A549 (cell line): ENCODE results near the gene NUDCD3. TPM values are rescaled to one million over a fixed set of nuclear protein-coding genes. Genes with fewer than 3 reads are reported as not detected.

ENCODE experiments used
- ATAC-seq, 2 experiments: fragments of 200-7000 bp in 1 of 2; fragments of >200 bp in 1 of 2; cut with Nextera tagmentation in 1 of 2; cut with Tn5 transposase in 1 of 2; 3 replicates each; pipeline versions ENCODE4 v1.8.0 to v1.9.1; 2018 to 2020; ENCODE audit warnings: mild to moderate bottlenecking in 1 of 2, moderate library complexity in 1 of 2
- CTCF ChIA-PET: fragments of 300-600 bp; sonication (Branson Sonifier 250); formaldehyde crosslinking; extraction: SDS; loops from one replicate; lab custom pipeline; 2021; ENCODE audit warnings: antibody characterized with exemption, inconsistent platforms; lab: Yijun Ruan, JAX
- POLR2A ChIA-PET: fragments of 350-600 bp; formaldehyde crosslinking; extraction: SDS; loops from one replicate; lab custom pipeline; 2021; ENCODE audit warnings: antibody characterized with exemption, inconsistent platforms; lab: Yijun Ruan, JAX
- DNase-seq, 2 experiments: peaks; one replicate each; pipeline versions ENCODE4 v3.0.0 to v3.0.0-alpha.2; 2011 to 2016; ENCODE audit warnings: low read depth in 1 of 2, low spot score in 1 of 2
- FAIRE-seq: peaks from 2 replicates; lab custom pipeline; 2011; peaks lifted over from hg19 to GRCh38; lab: Jason Lieb, UNC
- H3K27ac ChIP-seq, 2 experiments: fragments of >200 bp; sonication (Bioruptor Twin); formaldehyde crosslinking; 3 replicates each; pipeline ENCODE4 v1.5.1; 2016 to 2017
- H3K4me1 ChIP-seq: fragments of >200 bp; sonication (Bioruptor Twin); formaldehyde crosslinking; 3 replicates; pipeline ENCODE4 v1.6.1; 2016
- H3K4me2 ChIP-seq: fragments of >200 bp; sonication (Bioruptor Twin); formaldehyde crosslinking; 3 replicates; pipeline ENCODE4 v1.6.1; 2016
- H3K4me3 ChIP-seq: fragments of >200 bp; sonication (Bioruptor Twin); formaldehyde crosslinking; 3 replicates; pipeline ENCODE4 v1.5.1; 2016
- H3K9me3 ChIP-seq: fragments of >200 bp; sonication (Bioruptor Twin); formaldehyde crosslinking; 3 replicates; pipeline ENCODE4 v1.6.1; 2016
- BCL3 ChIP-seq: fragments of >200 bp; sonication (Bioruptor Twin); formaldehyde crosslinking; IDR thresholded peaks from 3 replicates; pipeline ENCODE4 v1.6.1; 2016
- BHLHE40 ChIP-seq: IDR thresholded peaks from 2 replicates; pipeline ENCODE4 v1.6.1; 2012; ENCODE audit warnings: low read depth, low read length, inconsistent platforms
- CBX2 ChIP-seq: fragments of 200-600 bp; sonication (generic); IDR thresholded peaks from 2 replicates; pipeline ENCODE4 v1.6.1; 2016; ENCODE audit warnings: low read depth, mild to moderate bottlenecking, borderline replicate concordance
- CBX8 ChIP-seq: fragments of 200-600 bp; sonication (generic); IDR thresholded peaks from 2 replicates; pipeline ENCODE4 v1.6.1; 2016
- CHD2 ChIP-seq: fragments of 150-350 bp; IDR thresholded peaks from 2 replicates; pipeline ENCODE4 v1.6.1; 2014; ENCODE audit warnings: low read length; ENCODE audit not compliant: partially characterized antibody
- CTCF ChIP-seq: fragments of >200 bp; sonication (Bioruptor Twin); formaldehyde crosslinking; IDR thresholded peaks from 3 replicates; pipeline ENCODE4 v1.5.1; 2016
- ELK1 ChIP-seq: fragments of 150-350 bp; IDR thresholded peaks from 2 replicates; pipeline ENCODE4 v1.6.1; 2014; ENCODE audit warnings: low read depth, mild to moderate bottlenecking, low read length
- EP300 ChIP-seq, 2 experiments: fragments of >200 bp; sonication (Bioruptor Twin); formaldehyde crosslinking; IDR thresholded peaks; 2 replicates in 1 of 2; 3 replicates in 1 of 2; pipeline ENCODE4 v1.6.1; 2016 to 2017
- ESRRA ChIP-seq: fragments of 150-350 bp; IDR thresholded peaks from 2 replicates; pipeline ENCODE4 v1.6.1; 2014; ENCODE audit warnings: mild to moderate bottlenecking, low read length, borderline replicate concordance
- GATA3 ChIP-seq: IDR thresholded peaks from 2 replicates; pipeline ENCODE4 v1.6.1; 2012; ENCODE audit warnings: borderline replicate concordance
- HEYL ChIP-seq: fragments of 250-450 bp; sonication (Bioruptor Pico); IDR thresholded peaks from 2 replicates; pipeline ENCODE4 v1.8.0; 2021; ENCODE audit warnings: mild to moderate bottlenecking, moderate library complexity
- HOXA7 ChIP-seq: fragments of 250-450 bp; sonication (Bioruptor Pico); IDR thresholded peaks from 2 replicates; pipeline ENCODE4 v1.5.0; 2020; ENCODE audit warnings: mild to moderate bottlenecking, moderate library complexity
- HOXB13 ChIP-seq: fragments of 250-450 bp; sonication (Bioruptor Pico); IDR thresholded peaks from 2 replicates; pipeline ENCODE4 v1.5.0; 2020; ENCODE audit warnings: low read depth, mild to moderate bottlenecking, moderate library complexity
- JUNB ChIP-seq: fragments of >200 bp; sonication (Bioruptor Twin); formaldehyde crosslinking; IDR thresholded peaks from 2 replicates; pipeline ENCODE4 v1.6.1; 2016
- MAFK ChIP-seq: fragments of 450-650 bp; IDR thresholded peaks from 2 replicates; pipeline ENCODE4 v1.6.1; 2014; ENCODE audit not compliant: partially characterized antibody
- MYC ChIP-seq: IDR thresholded peaks from 2 replicates; pipeline ENCODE4 v1.6.1; 2012; ENCODE audit warnings: mild to moderate bottlenecking, inconsistent platforms, low read length, improper control_type of control experiment, borderline replicate concordance
- NR3C1 ChIP-seq: fragments of >200 bp; sonication (Bioruptor Twin); formaldehyde crosslinking; IDR thresholded peaks from 3 replicates; pipeline ENCODE4 v1.6.1; 2017
- PBX3 ChIP-seq: IDR thresholded peaks from 2 replicates; pipeline ENCODE4 v1.6.1; 2012
- POLR2AphosphoS2 ChIP-seq: conservative IDR thresholded peaks from 2 replicates; pipeline ENCODE4 v1.6.1; 2012; ENCODE audit warnings: low read length, improper control_type of control experiment, inconsistent platforms
- RAD21 ChIP-seq, 2 experiments: fragments of >200 bp in 1 of 2; sonication (Bioruptor Twin) in 1 of 2; formaldehyde crosslinking in 1 of 2; IDR thresholded peaks in 1 of 2; conservative IDR thresholded peaks in 1 of 2; 2 replicates in 1 of 2; 3 replicates in 1 of 2; pipeline ENCODE4 v1.6.1; 2012 to 2018; ENCODE audit warnings: inconsistent platforms in 1 of 2
- TFCP2L1 ChIP-seq: fragments of 250-450 bp; sonication (Bioruptor Pico); IDR thresholded peaks from 2 replicates; pipeline ENCODE4 v1.5.0; 2021; ENCODE audit warnings: mild to moderate bottlenecking
- USF2 ChIP-seq: fragments of 450-650 bp; IDR thresholded peaks from 2 replicates; pipeline ENCODE4 v1.6.1; 2014; ENCODE audit warnings: antibody characterized with exemption
- ZNF302 ChIP-seq: fragments of 250-450 bp; sonication (Bioruptor Pico); IDR thresholded peaks from 2 replicates; pipeline ENCODE4 v1.9.0; 2021; ENCODE audit warnings: inconsistent platforms, mild to moderate bottlenecking, moderate library complexity
- WGBS: methylation state at CpG from one replicate; pipeline ENCODE4 v1.1.6; 2017; ENCODE audit errors: missing lambda C conversion rate; 5-methylcytosine and 5-hydroxymethylcytosine counted together
- polyA plus RNA-seq, 4 experiments: library from polyadenylated mRNA; depleted of rRNA in 3 of 4; stranded (reverse); fragments of >200 nt; fragmentation: RNase III in 1 of 4; extraction: RNeasy Plus Mini Kit Qiagen cat#74134 plus additional on column Dnase treatment in 1 of 4; gene quantifications; 2 replicates in 3 of 4; 3 replicates in 1 of 4; pipeline ENCODE4 v1.2.3, GENCODE V29; 2011 to 2017

Gene NUDCD3
- polyA plus RNA-seq, 2 of the 4 experiments (the other 2 are of a cell fraction) = 44.3 to 66.3 TPM

- TF ChIP-seq CBX8 = no peak
- TF ChIP-seq EP300 (IDR thresholded peaks at IDR 0.05) = no peak
- no peak for TF ChIP-seq BHLHE40
- no peak for TF ChIP-seq TFCP2L1 (CRISPR knock-in tag)
- no peak for TF ChIP-seq POLR2AphosphoS2
- no peak for TF ChIP-seq NR3C1
- TF ChIP-seq HOXB13 (CRISPR knock-in tag) = no peak
These were observed 25.0 kb downstream of the NUDCD3 start (continued) for GRCh38 chr7:44465490-44465889.

- Histone ChIP-seq H3K9me3 (no peaks in the 10 kb centered on the region), H3K4me2 (no peak overlapping the region), H3K4me3 (no peak overlapping the region), H3K27ac (no peak overlapping the region), H3K4me1 (no peaks in the 10 kb centered on the region)
- 91% methylated on average over 1 of the region's 1 CpG for WGBS
- TF ChIP-seq CTCF (0 out of 3 replicates have a peak, but pooled peaks have one; percentile 5), EP300 (IDR thresholded peaks at IDR 0.05) (no peak)
- DNase-seq (peak; percentile 14 to 16), FAIRE-seq (no peak), ATAC-seq (peak in 1 of 2 experiments; percentile 66; a peak in 2 of 6 replicates)
- ChIA-PET POLR2A (no interaction called here), CTCF (interaction anchor here (0.7 to 1.7 kb wide), 5 partner anchors 12 to 222 kb away, joined by 3 to 10 read pairs (median 4); no protein-coding TSS in a partner anchor)
These were observed 27.2 kb downstream of the NUDCD3 start for GRCh38 chr7:44463169-44463808.

GRCh38 chr7:44461387-44461786 lies 29.1 kb downstream of the NUDCD3 start:
- no peak overlapping the region for H3K27ac ChIP-seq
- H3K4me2 ChIP-seq = no peak overlapping the region
- CTCF ChIA-PET = interaction anchor here (0.8 to 1.5 kb wide), 4 partner anchors 17 to 221 kb away, joined by 3 to 4 read pairs (median 3); no protein-coding TSS in a partner anchor

More at GRCh38 chr7:44461387-44461786, 29.1 kb downstream of the NUDCD3 start:
- Histone ChIP-seq H3K4me1 (no peaks in the 10 kb centered on the region), H3K4me3 (no peak overlapping the region), H3K9me3 (no peaks in the 10 kb centered on the region)
- DNase-seq (no peak), FAIRE-seq (no peak), ATAC-seq (0 out of 6 replicates have a peak, but pooled peaks of 1 of the 2 experiments have one; percentile 19)
- POLR2A ChIA-PET = no interaction called here
- TF ChIP-seq USF2 (no peak), JUNB (no peak), BCL3 (no peak), ZNF302 (no peak), HOXA7 (CRISPR knock-in tag) (no peak), RAD21 (conservative IDR thresholded peaks at IDR 0.05 in 1 of 2, IDR thresholded peaks at IDR 0.05 in 1 of 2) (no peak), CTCF (no peak), POLR2AphosphoS2 (no peak), CHD2 (no peak), TFCP2L1 (CRISPR knock-in tag) (no peak), NR3C1 (no peak), PBX3 (no peak), MYC (no peak), CBX2 (no peak), ESRRA (no peak), GATA3 (no peak), HEYL (CRISPR knock-in tag) (no peak), ELK1 (no peak), MAFK (no peak)
- 47% methylated on average over 2 of the region's 2 CpGs for WGBS
